MCF 10A (cell line): Measurements from ENCODE around the gene DCDC2. TPM values are rescaled to one million over a fixed set of nuclear protein-coding genes. Genes with fewer than 3 reads are reported as not detected.
"Not testable (repeated sequence)": the region's sequence is repeated elsewhere in the genome, so short reads cannot be mapped to it uniquely, and the experiment has no call there.

Source experiments
- BruUV-seq: library from RNA; stranded (reverse); fragments of 400-500 nt; replicated peaks from 2 replicates; lab custom pipeline; 2021; lab: Mats Ljungman, UMichigan
- CTCF ChIA-PET: fragments of 300-600 bp; sonication (Branson Sonifier 250); formaldehyde crosslinking; extraction: SDS; loops from one replicate; lab custom pipeline; 2021; ENCODE audit warnings: antibody characterized with exemption, inconsistent platforms; lab: Yijun Ruan, JAX
- POLR2A ChIA-PET: fragments of 300-600, 350-650 bp; sonication (Branson Sonifier 250); formaldehyde crosslinking; extraction: SDS; loops from one replicate; lab custom pipeline; 2020; ENCODE audit warnings: antibody characterized with exemption, inconsistent platforms; lab: Yijun Ruan, JAX
- DNase-seq: peaks from one replicate; pipeline ENCODE4 v3.0.0-alpha.2; 2018; ENCODE audit not compliant: unreplicated experiment
- H3K27ac Mint-ChIP-seq: one replicate; pipeline ENCODE4 v1.8.0; 2022; ENCODE audit warnings: mild to moderate bottlenecking, low read depth, mixed read lengths; ENCODE audit not compliant: unreplicated experiment
- H3K27me3 Mint-ChIP-seq: one replicate; pipeline ENCODE4 v1.8.0; 2022; ENCODE audit warnings: mixed read lengths; ENCODE audit not compliant: insufficient read depth, unreplicated experiment
- H3K36me3 Mint-ChIP-seq: one replicate; pipeline ENCODE4 v1.8.0; 2022; ENCODE audit warnings: mild to moderate bottlenecking, moderate library complexity, mixed read lengths; ENCODE audit not compliant: insufficient read depth, unreplicated experiment
- H3K4me1 Mint-ChIP-seq: one replicate; pipeline ENCODE4 v1.8.0; 2022; ENCODE audit warnings: mixed read lengths; ENCODE audit not compliant: insufficient read depth, unreplicated experiment
- H3K4me3 Mint-ChIP-seq: one replicate; pipeline ENCODE4 v1.8.0; 2022; ENCODE audit warnings: mild to moderate bottlenecking, moderate library complexity, mixed read lengths; ENCODE audit not compliant: unreplicated experiment
- H3K9me3 Mint-ChIP-seq: one replicate; pipeline ENCODE4 v1.8.0; 2022; ENCODE audit warnings: mixed read lengths; ENCODE audit not compliant: unreplicated experiment
- CTCF ChIP-seq: fragments of 200-600 bp; IDR thresholded peaks from one replicate; pipeline ENCODE4 v1.8.0; 2022; ENCODE audit warnings: antibody characterized with exemption, mild to moderate bottlenecking; ENCODE audit not compliant: unreplicated experiment
- intact Hi-C: fragments of 100-400 bp; cut with micrococcal nuclease; formaldehyde crosslinking; loops from 2 replicates; pipeline ENCODE4 v1.14.1; 2022
- total RNA-seq: library from RNA; stranded (reverse); gene quantifications from 2 replicates; pipeline ENCODE4 v1.2.3, GENCODE V29; 2022

Gene DCDC2
- total RNA-seq, 1 experiment from 2014 or later, result not detected

- Mint-ChIP-seq H3K27ac (no peak overlapping the region), H3K27me3 (no peaks in the 10 kb centered on the region), H3K4me1 (no peaks in the 10 kb centered on the region), H3K36me3 (no peaks in the 10 kb centered on the region), H3K9me3 (no peaks in the 10 kb centered on the region), H3K4me3 (no peak overlapping the region)
- intact Hi-C loops, result no loop called here
- ChIA-PET POLR2A (no interaction called here), CTCF (no interaction called here)
- no peak for DNase-seq
- no TSS peak for BruUV-seq
- TF ChIP-seq CTCF, result no peak
Measured at GRCh38 chr6:24240943-24241342, 116.9 kb downstream of the DCDC2 start.

- no peak overlapping the region for H3K4me3 Mint-ChIP-seq
- CTCF ChIA-PET, result no interaction called here
- no TSS peak for BruUV-seq
Measured at GRCh38 chr6:24240380-24240928, 117.4 kb downstream of the DCDC2 start.

GRCh38 chr6:24238700-24239099 lies 119.2 kb downstream of the DCDC2 start:
- Mint-ChIP-seq H3K4me3 (no peak overlapping the region), H3K9me3 (no peaks in the 10 kb centered on the region), H3K36me3 (no peaks in the 10 kb centered on the region), H3K4me1 (no peaks in the 10 kb centered on the region), H3K27ac (no peak overlapping the region), H3K27me3 (no peaks in the 10 kb centered on the region)
- intact Hi-C loops, result no loop called here
- no peak for DNase-seq
- no peak for TF ChIP-seq CTCF
- CTCF ChIA-PET, result no interaction called here
- no TSS peak for BruUV-seq
- POLR2A ChIA-PET, result no interaction called here

More at GRCh38 chr6:24240380-24240928, 117.4 kb downstream of the DCDC2 start:
- no peak for TF ChIP-seq CTCF
- POLR2A ChIA-PET, result no interaction called here
- intact Hi-C loops, result no loop called here
- no peaks in the 10 kb centered on the region for H3K27me3 Mint-ChIP-seq
- DNase-seq, result no peak
- no peaks in the 10 kb centered on the region for H3K9me3 Mint-ChIP-seq
- H3K27ac Mint-ChIP-seq, result no peak overlapping the region
- no peaks in the 10 kb centered on the region for H3K36me3 Mint-ChIP-seq
- H3K4me1 Mint-ChIP-seq, result no peaks in the 10 kb centered on the region

GRCh38 chr6:24236779-24237178 lies 121.1 kb downstream of the DCDC2 start:
- H3K4me3 Mint-ChIP-seq, BruUV-seq, H3K27me3 Mint-ChIP-seq, H3K4me1 Mint-ChIP-seq, H3K9me3 Mint-ChIP-seq, intact Hi-C loops, POLR2A ChIA-PET, H3K27ac Mint-ChIP-seq, H3K36me3 Mint-ChIP-seq, DNase-seq: not testable (repeated sequence)
- CTCF ChIA-PET, result interaction anchor here (0.7 to 1.1 kb wide), 2 partner anchors 20 to 1569 kb away, joined by 3 read pairs; no protein-coding TSS in a partner anchor
